ENCODE results near the gene CELA1.

DNA sequence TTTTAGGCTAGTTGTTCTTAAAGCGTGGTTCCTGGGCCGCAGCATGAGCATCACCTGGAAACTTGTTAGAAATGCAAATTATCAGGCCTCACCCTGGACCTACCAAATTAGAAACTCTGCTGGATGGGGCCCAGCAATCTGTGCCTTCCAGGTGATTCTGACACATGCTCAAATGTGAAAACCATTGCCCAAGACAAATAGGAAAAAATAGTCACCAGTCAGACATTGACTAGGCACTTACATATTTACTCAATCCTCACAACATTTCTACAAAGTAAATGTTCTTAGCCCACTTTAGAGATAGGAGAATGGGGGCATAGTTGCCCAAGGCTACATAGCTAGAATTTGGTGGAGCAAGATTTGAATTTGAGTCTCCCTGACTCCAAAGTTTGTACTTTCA lies 3.3 kb downstream of the CELA1 start:
- TF ChIP-seq, protein P1, sequence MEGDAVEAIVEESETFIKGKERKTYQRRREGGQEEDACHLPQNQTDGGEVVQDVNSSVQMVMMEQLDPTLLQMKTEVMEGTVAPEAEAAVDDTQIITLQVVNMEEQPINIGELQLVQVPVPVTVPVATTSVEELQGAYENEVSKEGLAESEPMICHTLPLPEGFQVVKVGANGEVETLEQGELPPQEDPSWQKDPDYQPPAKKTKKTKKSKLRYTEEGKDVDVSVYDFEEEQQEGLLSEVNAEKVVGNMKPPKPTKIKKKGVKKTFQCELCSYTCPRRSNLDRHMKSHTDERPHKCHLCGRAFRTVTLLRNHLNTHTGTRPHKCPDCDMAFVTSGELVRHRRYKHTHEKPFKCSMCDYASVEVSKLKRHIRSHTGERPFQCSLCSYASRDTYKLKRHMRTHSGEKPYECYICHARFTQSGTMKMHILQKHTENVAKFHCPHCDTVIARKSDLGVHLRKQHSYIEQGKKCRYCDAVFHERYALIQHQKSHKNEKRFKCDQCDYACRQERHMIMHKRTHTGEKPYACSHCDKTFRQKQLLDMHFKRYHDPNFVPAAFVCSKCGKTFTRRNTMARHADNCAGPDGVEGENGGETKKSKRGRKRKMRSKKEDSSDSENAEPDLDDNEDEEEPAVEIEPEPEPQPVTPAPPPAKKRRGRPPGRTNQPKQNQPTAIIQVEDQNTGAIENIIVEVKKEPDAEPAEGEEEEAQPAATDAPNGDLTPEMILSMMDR (IDR thresholded peaks at IDR 0.05): no peak
- no peak for TF ChIP-seq POLR2A (IDR thresholded peaks at IDR 0.05)

Measured in right lobe of liver (tissue), 4 donors.